CD14-positive monocyte (primary cell): ENCODE data around the gene PYGB. TPM values are rescaled to one million over a fixed set of nuclear protein-coding genes. Genes with fewer than 3 reads are reported as not detected.
A peak's percentile ranks its signal among the peaks of the same experiment; 100 is the strongest.

Experiments
- DNase-seq, 3 donors: peaks; one replicate each; pipeline ENCODE4 v3.0.0-alpha.2; 2011 to 2022
- H2AFZ ChIP-seq: 2 replicates; pipeline ENCODE4 v1.6.0; 2012; ENCODE audit warnings: mild to moderate bottlenecking, low read depth, low read length, inconsistent platforms; ENCODE audit not compliant: insufficient read depth, poor library complexity, severe bottlenecking
- H3K27ac ChIP-seq, 2 donors: 1 replicate in 1 of 2; 2 replicates in 1 of 2; pipeline ENCODE4 v1.5.1; 2012 to 2013; ENCODE audit warnings: low read length in 2 of 2, control low read depth in 1 of 2, inconsistent platforms in 1 of 2, low read depth in 1 of 2, mild to moderate bottlenecking in 1 of 2
- H3K27me3 ChIP-seq, 2 donors: one replicate each; pipeline versions ENCODE4 v1.6.0 to v1.6.1; 2011 to 2013; ENCODE audit warnings: low read length in 2 of 2; ENCODE audit not compliant: control insufficient read depth in 2 of 2, insufficient read depth in 2 of 2
- H3K36me3 ChIP-seq, 2 donors: replicated peaks in 1 of 2; 1 replicate in 1 of 2; 2 replicates in 1 of 2; pipeline versions ENCODE4 v1.5.1 to v1.6.1; 2012 to 2013; ENCODE audit warnings: low read length in 2 of 2, control low read depth in 1 of 2, inconsistent platforms in 1 of 2, mild to moderate bottlenecking in 1 of 2; ENCODE audit not compliant: insufficient read depth in 2 of 2, control insufficient read depth in 1 of 2
- H3K4me1 ChIP-seq, 2 donors: 1 replicate in 1 of 2; 2 replicates in 1 of 2; pipeline versions ENCODE4 v1.5.1 to v1.6.1; 2012 to 2013; ENCODE audit warnings: low read length in 2 of 2, control low read depth in 1 of 2, inconsistent platforms in 1 of 2, mild to moderate bottlenecking in 1 of 2, moderate library complexity in 1 of 2; ENCODE audit not compliant: insufficient read depth in 2 of 2, control insufficient read depth in 1 of 2
- H3K4me2 ChIP-seq: replicated peaks from 2 replicates; pipeline ENCODE3; 2012; ENCODE audit warnings: low read length, moderate library complexity, mild to moderate bottlenecking; ENCODE audit not compliant: poor library complexity, severe bottlenecking; ENCODE audit errors: extremely low read depth
- H3K4me3 ChIP-seq, 3 experiments: fragments of 200-600 bp in 1 of 3; sonication (generic) in 1 of 3; replicated peaks in 1 of 3; 1 replicate in 2 of 3; 2 replicates in 1 of 3; pipeline ENCODE4 v1.5.1; 2011 to 2013; ENCODE audit warnings: low read length in 3 of 3, mild to moderate bottlenecking in 3 of 3, control low read depth in 2 of 3, low read depth in 2 of 3, inconsistent platforms in 1 of 3, moderate library complexity in 1 of 3
- H3K79me2 ChIP-seq: 2 replicates; pipeline ENCODE4 v1.6.0; 2012; ENCODE audit warnings: mild to moderate bottlenecking, control low read depth, inconsistent platforms, low read length, moderate library complexity; ENCODE audit not compliant: insufficient read depth
- H3K9ac ChIP-seq: 2 replicates; pipeline ENCODE4 v1.6.0; 2017; ENCODE audit warnings: low read length, mild to moderate bottlenecking; ENCODE audit not compliant: insufficient read depth, poor library complexity, severe bottlenecking
- H3K9me3 ChIP-seq, 2 donors: replicated peaks in 1 of 2; 1 replicate in 1 of 2; 2 replicates in 1 of 2; pipeline versions ENCODE4 v1.5.1 to v1.6.1; 2012 to 2013; ENCODE audit warnings: low read length in 2 of 2, control low read depth in 1 of 2; ENCODE audit not compliant: control insufficient read depth in 1 of 2, insufficient read depth in 1 of 2
- H4K20me1 ChIP-seq: 2 replicates; pipeline ENCODE4 v1.6.0; 2012; ENCODE audit warnings: mild to moderate bottlenecking, low read length, control low read depth, moderate library complexity; ENCODE audit not compliant: insufficient read depth
- H3K27ac Mint-ChIP-seq, 7 donors: one replicate each; pipeline ENCODE4 v1.8.0; 2020; ENCODE audit warnings: mild to moderate bottlenecking in 7 of 7, mixed read lengths in 7 of 7, moderate library complexity in 6 of 7, inconsistent platforms in 2 of 7
- H3K27me3 Mint-ChIP-seq, 3 donors: one replicate each; pipeline ENCODE4 v1.8.0; 2021 to 2022; ENCODE audit warnings: low read depth in 3 of 3, mild to moderate bottlenecking in 3 of 3, mixed read lengths in 3 of 3, moderate library complexity in 3 of 3, inconsistent platforms in 1 of 3
- H3K36me3 Mint-ChIP-seq, 2 donors: one replicate each; pipeline ENCODE4 v1.8.0; 2020; ENCODE audit warnings: mixed read lengths in 2 of 2, inconsistent platforms in 1 of 2, mild to moderate bottlenecking in 1 of 2
- H3K4me1 Mint-ChIP-seq: one replicate; pipeline ENCODE4 v1.8.0; 2020; ENCODE audit warnings: mild to moderate bottlenecking, mixed read lengths
- H3K4me3 Mint-ChIP-seq, 2 donors: one replicate each; pipeline ENCODE4 v1.8.0; 2020; ENCODE audit warnings: mild to moderate bottlenecking in 2 of 2, mixed read lengths in 2 of 2, moderate library complexity in 1 of 2
- H3K9me3 Mint-ChIP-seq, 7 donors: one replicate each; pipeline ENCODE4 v1.8.0; 2020 to 2022; ENCODE audit warnings: mixed read lengths in 7 of 7, mild to moderate bottlenecking in 6 of 7, moderate library complexity in 6 of 7, inconsistent platforms in 2 of 7
- CTCF ChIP-seq: fragments of 200-600 bp; IDR thresholded peaks from one replicate; pipeline ENCODE4 v1.8.0; 2022; ENCODE audit warnings: antibody characterized with exemption, mild to moderate bottlenecking
- WGBS: methylation state at CpG from one replicate; pipeline ENCODE4 v1.1.5; 2013; ENCODE audit warnings: missing lambda C conversion rate; ENCODE audit not compliant: insufficient coverage; 5-methylcytosine and 5-hydroxymethylcytosine counted together
- intact Hi-C, 2 donors: fragments of 100-400 bp; cut with micrococcal nuclease; formaldehyde crosslinking; loops; one replicate each; pipeline versions ENCODE4 v1.15.0 to v1.15.1; 2023
- polyA plus RNA-seq, 3 donors: library from polyadenylated mRNA; depleted of rRNA in 1 of 3; unstranded in 2 of 3; stranded (reverse) in 1 of 3; fragments of 300-500 nt in 2 of 3; fragments of >200 nt in 1 of 3; fragmentation: Illumina TruSeq in 2 of 3; gene quantifications; 1 replicate in 2 of 3; 2 replicates in 1 of 3; pipeline ENCODE4 v1.2.3, GENCODE V29; 2012 to 2021

PYGB gene
- polyA plus RNA-seq, 3 donors = 26.6 to 33.2 (median 26.7) TPM

- no peak overlapping the region for H2AFZ ChIP-seq
- no peak for TF ChIP-seq CTCF
- no peaks in the 10 kb centered on the region for H3K27me3 Mint-ChIP-seq
Measured at GRCh38 chr20:25269057-25269832, 21.4 kb downstream of the PYGB start.

GRCh38 chr20:25269833-25270170 lies 21.9 kb downstream of the PYGB start:
- no peak overlapping the region for H3K9ac ChIP-seq
- H3K4me2 ChIP-seq = no peak overlapping the region
- DNase-seq = no peak
- TF ChIP-seq CTCF = no peak
- Mint-ChIP-seq H3K9me3 (no peaks in the 10 kb centered on the region), H3K27me3 (no peaks in the 10 kb centered on the region), H3K4me1 (peaks cover 2% of the 10 kb centered on the region), H3K36me3 (peaks cover 55 to 68% of the 10 kb centered on the region in 2 donors), H3K27ac (peak overlapping the region in 2 of 7 donors; percentile 26 to 63), H3K4me3 (no peak overlapping the region)
- no peak overlapping the region for H2AFZ ChIP-seq
- no peak overlapping the region for H3K4me3 ChIP-seq
- no peaks in the 10 kb centered on the region for H3K27me3 ChIP-seq
- no peak overlapping the region for H3K27ac ChIP-seq
- no peaks in the 10 kb centered on the region for H4K20me1 ChIP-seq
- intact Hi-C loops = no loop called here
- peaks cover 49 to 65% of the 10 kb centered on the region in 2 donors for H3K36me3 ChIP-seq
- no peaks in the 10 kb centered on the region for H3K9me3 ChIP-seq
- no peaks in the 10 kb centered on the region for H3K4me1 ChIP-seq
- 95% methylated on average over 2 of the region's 6 CpGs for WGBS
- no peaks in the 10 kb centered on the region for H3K79me2 ChIP-seq

More at GRCh38 chr20:25269057-25269832, 21.4 kb downstream of the PYGB start:
- Mint-ChIP-seq H3K4me1 (peaks cover 2% of the 10 kb centered on the region), H3K9me3 (no peaks in the 10 kb centered on the region), H3K27ac (peak overlapping the region in 2 of 7 donors; percentile 26 to 63), H3K4me3 (no peak overlapping the region), H3K36me3 (peaks cover 49 to 63% of the 10 kb centered on the region in 2 donors)
- Histone ChIP-seq H3K79me2 (no peaks in the 10 kb centered on the region), H3K9ac (no peak overlapping the region), H3K4me2 (no peak overlapping the region), H3K9me3 (no peaks in the 10 kb centered on the region), H3K27me3 (no peaks in the 10 kb centered on the region), H3K27ac (no peak overlapping the region), H3K4me1 (no peaks in the 10 kb centered on the region), H4K20me1 (no peaks in the 10 kb centered on the region), H3K36me3 (peaks cover 44 to 59% of the 10 kb centered on the region in 2 donors), H3K4me3 (no peak overlapping the region)
- intact Hi-C loops = no loop called here
- WGBS = 95% methylated on average over 10 of the region's 11 CpGs
- DNase-seq = no peak
